BLaER1 treated with 17β-estradiol and CSF1 and Interleukin-3, amounts not matched to agents 10 nM and 100 nM (cell line): ENCODE measurements around the gene CBL.
"Not testable (repeated sequence)": the region's sequence is repeated elsewhere in the genome, so short reads cannot be mapped to it uniquely, and the experiment has no call there.

Experiments used
- H3K27ac ChIP-seq, 11 experiments: shearing (Covaris generic); formaldehyde crosslinking; 2 replicates each; pipeline ENCODE4 v1.8.1; 2022
- H3K27me3 ChIP-seq, 11 experiments: shearing (Covaris generic); formaldehyde crosslinking; 2 replicates each; pipeline ENCODE4 v1.8.1; 2022
- H3K36me3 ChIP-seq, 11 experiments: shearing (Covaris generic); formaldehyde crosslinking; 2 replicates each; pipeline ENCODE4 v1.8.1; 2022
- H3K4me1 ChIP-seq, 10 experiments: shearing (Covaris generic); formaldehyde crosslinking; 2 replicates each; pipeline ENCODE4 v1.8.1; 2022
- H3K4me2 ChIP-seq, 11 experiments: shearing (Covaris generic); formaldehyde crosslinking; 2 replicates each; pipeline ENCODE4 v1.8.1; 2022
- H3K4me3 ChIP-seq, 10 experiments: shearing (Covaris generic); formaldehyde crosslinking; 2 replicates each; pipeline ENCODE4 v1.8.1; 2022
- H3K9ac ChIP-seq, 11 experiments: shearing (Covaris generic); formaldehyde crosslinking; 2 replicates each; pipeline ENCODE4 v1.8.1; 2022
- H3K9me3 ChIP-seq, 11 experiments: shearing (Covaris generic); formaldehyde crosslinking; replicated peaks in 1 of 11; 2 replicates each; pipeline ENCODE4 v1.8.1; 2022
- H4K20me1 ChIP-seq, 11 experiments: shearing (Covaris generic); formaldehyde crosslinking; 2 replicates each; pipeline ENCODE4 v1.8.1; 2022
- Cebpa-rat ChIP-seq, 11 experiments: shearing (Covaris generic); IDR thresholded peaks; 2 replicates each; pipeline ENCODE4 v1.8.1; 2022

CBL gene

DNA sequence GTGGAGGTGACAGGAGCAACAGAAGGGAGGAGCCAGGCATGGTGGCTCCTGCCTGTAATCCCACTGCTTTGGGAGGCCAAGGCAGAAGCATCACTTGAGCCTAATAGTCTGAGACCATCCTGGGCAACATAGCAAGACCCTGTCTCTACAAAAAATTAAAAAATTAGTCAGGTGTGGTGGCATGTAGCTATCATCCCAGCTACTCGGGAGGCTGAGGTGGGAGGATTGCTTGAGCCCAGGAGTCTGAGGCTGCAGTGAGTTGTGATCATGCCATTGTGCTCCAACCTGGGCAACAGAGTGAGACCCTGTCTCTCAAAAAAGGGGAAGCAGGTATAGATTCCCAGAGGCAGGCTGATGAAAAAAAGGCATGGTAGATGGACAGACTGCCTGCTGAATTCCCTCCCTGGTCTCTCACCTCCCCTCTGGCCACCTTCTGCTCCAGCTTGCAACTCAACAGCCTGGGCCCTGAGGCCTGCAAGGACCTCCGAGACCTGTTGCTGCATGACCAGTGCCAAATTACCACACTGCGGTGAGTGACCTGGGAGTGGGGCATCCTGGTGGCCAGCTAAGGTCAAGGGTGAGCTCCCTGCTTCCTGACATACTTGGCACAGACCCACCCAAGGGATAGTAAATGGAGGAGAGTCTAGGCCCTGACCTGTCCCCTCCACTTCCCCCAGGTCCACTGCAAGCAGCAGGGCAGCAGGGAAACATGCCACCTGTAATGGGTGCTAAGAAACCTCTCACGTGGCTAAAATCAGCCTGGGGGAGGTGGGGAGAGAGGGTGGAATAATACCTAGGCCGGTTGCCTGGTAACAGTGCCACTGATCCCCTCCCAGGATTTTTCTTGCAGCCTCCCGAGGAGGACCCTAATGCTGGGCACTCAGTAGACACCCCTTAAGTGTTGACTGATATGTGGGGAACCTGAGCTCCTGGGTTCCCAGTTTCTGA is 25.1 kb upstream of the CBL start:
- H3K4me3 ChIP-seq = no peak overlapping the region
- no peak overlapping the region for H3K27ac ChIP-seq
- H3K4me1 ChIP-seq = peaks cover 30 to 46% (median 37%) of the 10 kb centered on the region in 10 experiments
- TF ChIP-seq Cebpa-rat (IDR thresholded peaks at IDR 0.05) = no peak
- peak overlapping the region in 5 of 11 experiments; percentile 46 to 75 (median 56); a peak in 7 of 22 replicates for H3K4me2 ChIP-seq
- no peaks in the 10 kb centered on the region for H3K27me3 ChIP-seq
- no peak overlapping the region for H3K9ac ChIP-seq
- no peaks in the 10 kb centered on the region for H3K9me3 ChIP-seq
- H4K20me1 ChIP-seq = peaks cover 0 to 14% (median 0%) of the 10 kb centered on the region in 11 experiments; a peak in 1 of 22 replicates
- peaks cover 5 to 26% (median 14%) of the 10 kb centered on the region in 11 experiments; a peak in 15 of 22 replicates for H3K36me3 ChIP-seq

DNA sequence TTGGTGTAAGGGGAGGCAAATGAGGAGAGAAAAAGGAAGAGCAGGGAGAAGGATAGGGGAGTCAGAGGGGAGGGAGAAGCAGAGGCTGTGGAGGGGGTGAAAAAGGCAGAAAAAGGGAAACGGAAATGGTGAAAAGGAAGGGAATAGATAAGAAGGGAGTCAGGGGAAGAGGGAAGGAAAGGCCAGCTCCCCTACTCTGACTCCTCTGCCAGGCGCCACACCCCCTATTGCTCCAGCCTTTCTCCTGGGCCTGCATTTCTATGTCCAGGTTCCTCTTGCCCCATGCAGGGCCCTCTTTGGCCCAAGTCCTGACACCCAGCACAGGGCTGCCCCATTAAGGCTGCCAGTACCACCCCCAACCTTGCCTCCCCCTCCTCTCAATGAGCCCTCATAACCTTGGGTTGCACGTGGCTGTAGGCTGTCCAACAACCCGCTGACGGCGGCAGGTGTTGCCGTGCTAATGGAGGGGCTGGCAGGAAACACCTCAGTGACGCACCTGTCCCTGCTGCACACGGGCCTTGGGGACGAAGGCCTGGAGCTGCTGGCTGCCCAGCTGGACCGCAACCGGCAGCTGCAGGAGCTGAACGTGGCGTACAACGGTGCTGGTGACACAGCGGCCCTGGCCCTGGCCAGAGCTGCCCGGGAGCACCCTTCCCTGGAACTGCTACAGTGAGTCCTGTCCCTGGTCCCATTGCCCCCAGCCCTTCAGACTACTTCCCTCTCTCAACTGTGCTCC is 24.3 kb upstream of the CBL start:
- Histone ChIP-seq H3K9me3 (no peaks in the 10 kb centered on the region), H4K20me1 (peaks cover 0 to 14% (median 0%) of the 10 kb centered on the region in 11 experiments; a peak in 1 of 22 replicates), H3K36me3 (peaks cover 5 to 26% (median 14%) of the 10 kb centered on the region in 11 experiments; a peak in 14 of 22 replicates), H3K27ac (0 out of 22 replicates have a peak overlapping the region, but pooled peaks of 1 of the 11 experiments have one; percentile 3), H3K4me2 (peak overlapping the region in 5 of 11 experiments; percentile 46 to 75 (median 56); a peak in 10 of 22 replicates), H3K27me3 (no peaks in the 10 kb centered on the region), H3K4me1 (peaks cover 28 to 45% (median 36%) of the 10 kb centered on the region in 10 experiments), H3K9ac (no peak overlapping the region), H3K4me3 (no peak overlapping the region)
- no peak for TF ChIP-seq Cebpa-rat (IDR thresholded peaks at IDR 0.05)

- Histone ChIP-seq H4K20me1 (peaks cover 0 to 14% (median 0%) of the 10 kb centered on the region in 11 experiments; a peak in 1 of 22 replicates), H3K4me2 (peak overlapping the region in 3 of 11 experiments; percentile 7 to 18 (median 7); a peak in 2 of 22 replicates), H3K36me3 (peaks cover 5 to 25% (median 11%) of the 10 kb centered on the region in 11 experiments; a peak in 14 of 22 replicates), H3K4me1 (peaks cover 7 to 23% (median 13%) of the 10 kb centered on the region in 10 experiments; a peak in 18 of 20 replicates)
- not testable (repeated sequence) for H3K9me3 ChIP-seq, H3K4me3 ChIP-seq, H3K9ac ChIP-seq, H3K27me3 ChIP-seq, H3K27ac ChIP-seq
These were observed 21.7 kb upstream of the CBL start for GRCh38 chr11:119184399-119184798.

DNA sequence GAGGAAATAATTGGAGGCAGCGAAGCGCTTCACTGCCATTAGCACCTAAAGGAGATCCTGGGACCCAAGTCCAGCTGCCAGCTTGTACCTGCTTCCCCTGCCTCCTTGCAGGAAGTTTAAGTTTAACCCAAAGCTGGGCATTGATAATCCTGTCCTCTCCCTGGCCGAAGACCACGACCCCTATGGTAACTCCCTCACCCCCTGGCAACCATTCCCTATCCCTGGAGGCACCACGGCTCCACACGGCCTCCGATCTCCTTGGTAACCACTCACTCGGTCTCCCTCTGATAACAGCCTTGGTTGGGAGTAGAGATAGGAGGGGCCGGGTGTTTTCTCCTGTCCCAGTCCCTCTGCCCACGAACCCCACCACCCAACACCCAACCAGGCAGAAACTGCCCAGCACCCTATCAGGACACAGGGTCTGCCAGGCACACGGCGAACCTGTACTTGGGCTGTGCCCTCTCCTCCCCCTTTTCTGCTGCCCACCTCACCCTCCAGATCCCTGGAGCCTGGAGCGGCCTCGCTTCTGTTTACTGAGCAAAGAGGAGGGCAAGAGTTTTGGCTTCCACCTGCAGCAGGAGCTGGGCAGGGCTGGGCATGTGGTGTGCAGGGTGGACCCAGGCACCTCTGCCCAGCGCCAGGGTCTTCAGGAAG is 20.0 kb upstream of the CBL start:
- peaks cover 0 to 13% (median 0%) of the 10 kb centered on the region in 11 experiments; a peak in 1 of 22 replicates for H4K20me1 ChIP-seq
- no peak for TF ChIP-seq Cebpa-rat (IDR thresholded peaks at IDR 0.05)
- no peak overlapping the region; a peak in 1 of 22 replicates for H3K4me2 ChIP-seq
- peaks cover 7 to 18% (median 12%) of the 10 kb centered on the region in 10 experiments; a peak in 18 of 20 replicates for H3K4me1 ChIP-seq
- H3K4me3 ChIP-seq = no peak overlapping the region
- H3K9me3 ChIP-seq = no peaks in the 10 kb centered on the region
- no peak overlapping the region for H3K9ac ChIP-seq
- peaks cover 0 to 11% (median 4%) of the 10 kb centered on the region in 11 experiments; a peak in 6 of 22 replicates for H3K36me3 ChIP-seq
- H3K27ac ChIP-seq = no peak overlapping the region
- H3K27me3 ChIP-seq = no peaks in the 10 kb centered on the region

DNA sequence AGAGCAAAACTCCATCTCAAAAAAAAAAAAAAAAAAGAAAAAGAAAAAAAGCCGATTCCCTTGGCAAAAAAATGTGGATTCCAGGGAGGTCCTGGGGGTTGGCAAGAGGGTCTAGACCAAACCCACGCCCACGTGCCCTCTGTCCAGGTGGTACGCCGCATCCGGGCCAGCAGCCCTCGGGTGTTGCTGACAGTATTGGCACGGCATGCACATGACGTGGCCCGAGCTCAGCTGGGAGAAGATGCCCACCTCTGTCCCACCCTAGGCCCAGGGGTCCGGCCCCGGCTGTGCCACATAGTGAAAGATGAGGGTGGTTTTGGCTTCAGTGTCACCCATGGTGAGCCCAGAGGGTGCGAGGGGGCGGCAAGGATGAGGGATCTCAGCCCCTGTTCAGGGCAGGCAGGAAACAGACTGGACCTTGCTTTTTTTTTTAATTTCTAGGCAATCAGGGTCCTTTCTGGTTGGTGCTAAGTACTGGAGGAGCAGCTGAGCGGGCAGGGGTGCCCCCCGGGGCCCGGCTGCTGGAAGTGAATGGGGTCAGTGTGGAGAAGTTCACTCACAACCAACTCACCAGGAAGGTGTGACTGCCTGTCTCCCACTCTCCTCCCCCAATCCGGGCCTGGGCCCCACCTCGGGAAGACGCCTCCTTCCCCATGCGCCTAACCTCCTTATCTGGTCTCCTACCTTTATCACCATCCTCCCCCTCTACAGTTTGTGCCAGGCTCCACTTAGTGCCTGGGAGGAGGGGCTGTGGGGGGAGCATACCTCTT is 18.8 kb upstream of the CBL start:
- peaks cover 0 to 12% (median 7%) of the 10 kb centered on the region in 10 experiments; a peak in 13 of 20 replicates for H3K4me1 ChIP-seq
- no peak for TF ChIP-seq Cebpa-rat (IDR thresholded peaks at IDR 0.05)
- H3K27ac ChIP-seq = no peak overlapping the region
- H3K4me3 ChIP-seq = no peak overlapping the region
- no peak overlapping the region for H3K4me2 ChIP-seq
- H3K36me3 ChIP-seq = peaks cover 0 to 8% (median 0%) of the 10 kb centered on the region in 11 experiments; a peak in 4 of 22 replicates
- H3K27me3 ChIP-seq = no peaks in the 10 kb centered on the region
- no peaks in the 10 kb centered on the region for H3K9me3 ChIP-seq
- H3K9ac ChIP-seq = no peak overlapping the region
- H4K20me1 ChIP-seq = peaks cover 0 to under 1% (median 0%) of the 10 kb centered on the region in 11 experiments; a peak in 1 of 22 replicates

GRCh38 chr11:119188067-119188466 is 18.1 kb upstream of the CBL start:
- no peak for TF ChIP-seq Cebpa-rat (IDR thresholded peaks at IDR 0.05)
- peaks cover 0 to 15% (median 9%) of the 10 kb centered on the region in 10 experiments; a peak in 14 of 20 replicates for H3K4me1 ChIP-seq
- no peak overlapping the region for H3K9ac ChIP-seq
- no peaks in the 10 kb centered on the region; a peak in 1 of 22 replicates for H4K20me1 ChIP-seq
- no peak overlapping the region for H3K4me2 ChIP-seq
- H3K9me3 ChIP-seq = no peaks in the 10 kb centered on the region
- H3K27ac ChIP-seq = no peak overlapping the region
- no peaks in the 10 kb centered on the region for H3K27me3 ChIP-seq
- peaks cover 0 to 8% (median 0%) of the 10 kb centered on the region in 11 experiments; a peak in 2 of 22 replicates for H3K36me3 ChIP-seq
- H3K4me3 ChIP-seq = no peak overlapping the region

DNA sequence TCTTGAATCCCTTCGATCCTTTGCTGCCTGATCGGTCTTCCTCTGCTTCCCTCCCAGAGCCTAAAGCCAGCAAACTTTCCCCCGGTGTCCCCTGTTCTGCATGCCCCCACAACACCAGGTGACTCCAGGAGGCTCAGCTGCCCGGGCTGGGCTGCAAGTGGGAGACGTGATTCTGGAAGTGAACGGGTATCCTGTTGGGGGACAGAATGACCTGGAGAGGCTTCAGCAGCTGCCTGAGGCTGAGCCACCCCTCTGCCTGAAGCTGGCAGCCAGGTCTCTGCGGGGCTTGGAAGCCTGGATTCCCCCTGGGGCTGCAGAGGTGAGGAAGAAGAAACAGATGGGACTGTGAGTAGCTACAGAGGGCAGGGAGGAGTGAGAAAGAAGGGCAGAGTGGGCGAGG is 17.3 kb upstream of the CBL start:
- no peak for TF ChIP-seq Cebpa-rat (IDR thresholded peaks at IDR 0.05)
- Histone ChIP-seq H4K20me1 (no peaks in the 10 kb centered on the region), H3K9ac (no peak overlapping the region), H3K4me1 (peaks cover 0 to 16% (median 13%) of the 10 kb centered on the region in 10 experiments; a peak in 14 of 20 replicates), H3K9me3 (no peaks in the 10 kb centered on the region), H3K4me2 (no peak overlapping the region), H3K27me3 (no peaks in the 10 kb centered on the region), H3K36me3 (peaks cover 0 to under 1% (median 0%) of the 10 kb centered on the region in 11 experiments; a peak in 1 of 22 replicates), H3K4me3 (no peak overlapping the region), H3K27ac (no peak overlapping the region)

GRCh38 chr11:119189393-119189792 is 16.7 kb upstream of the CBL start:
- Histone ChIP-seq H4K20me1 (no peaks in the 10 kb centered on the region), H3K27me3 (no peaks in the 10 kb centered on the region), H3K9ac (no peak overlapping the region), H3K4me2 (no peak overlapping the region), H3K4me3 (no peak overlapping the region), H3K27ac (no peak overlapping the region), H3K4me1 (peaks cover 0 to 16% (median 9%) of the 10 kb centered on the region in 10 experiments; a peak in 14 of 20 replicates), H3K9me3 (no peaks in the 10 kb centered on the region), H3K36me3 (no peaks in the 10 kb centered on the region)
- no peak for TF ChIP-seq Cebpa-rat (IDR thresholded peaks at IDR 0.05)
